Measurements from ENCODE around the gene DOCK4. TPM values are rescaled to one million over a fixed set of nuclear protein-coding genes. Genes with fewer than 3 reads are reported as not detected.

Gene DOCK4
- total RNA-seq, 1 donor from 2014 or later: 10.6 TPM

GRCh38 chr7:112202816-112203215 is 3.4 kb downstream of the DOCK4 start:
- DNase-seq (ENCODE audit: low read depth): no peak
- H3K4me3 ChIP-seq (ENCODE audit: low read depth, low read length): no peak overlapping the region
- TF ChIP-seq CTCF (conservative IDR thresholded peaks at IDR 0.05; ENCODE audit: low read depth, low read length): no peak

DNA sequence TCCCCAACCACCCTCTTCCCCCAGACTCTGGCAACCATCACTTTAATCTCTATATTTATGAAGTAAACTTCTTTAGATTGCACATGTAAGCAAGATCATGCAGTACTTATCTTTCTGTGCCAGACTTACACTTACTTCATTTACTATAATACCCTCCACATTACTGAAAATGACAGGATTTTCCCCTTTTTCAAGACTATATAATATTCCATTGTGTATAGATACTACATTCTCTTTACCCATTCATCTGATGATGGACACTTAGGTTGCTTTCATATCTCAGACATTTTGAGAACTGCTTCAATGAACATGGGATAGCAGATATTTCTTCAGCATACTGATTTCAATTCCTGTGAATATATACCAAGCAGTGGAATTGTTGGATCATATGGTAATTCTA is 4.4 kb downstream of the DOCK4 start:
- no peak for DNase-seq (ENCODE audit: low read depth)
- H3K4me3 ChIP-seq (ENCODE audit: low read depth, low read length): no peak overlapping the region
- TF ChIP-seq CTCF (conservative IDR thresholded peaks at IDR 0.05; ENCODE audit: low read depth, low read length): no peak

DNA sequence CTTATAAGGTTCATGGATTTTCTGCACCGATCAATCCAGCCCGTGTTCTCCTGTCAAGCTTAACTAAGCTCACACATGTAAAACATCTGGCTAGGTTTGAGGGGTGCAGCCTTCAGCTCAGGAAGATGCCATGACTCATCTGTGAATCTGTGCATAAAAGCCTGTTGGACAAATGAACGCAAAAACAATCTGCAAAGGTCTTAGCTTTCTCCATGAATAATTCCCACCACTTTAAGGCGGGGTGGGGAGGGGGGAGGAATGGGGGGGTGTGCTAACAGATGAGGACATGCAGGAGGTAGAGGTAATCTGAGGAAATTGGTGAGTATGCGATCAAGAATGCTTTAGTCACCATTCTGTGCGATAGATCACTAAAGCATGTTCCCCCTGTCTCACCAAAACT is 4.8 kb downstream of the DOCK4 start:
- no peak for DNase-seq (ENCODE audit: low read depth)
- H3K4me3 ChIP-seq (ENCODE audit: low read depth, low read length): no peak overlapping the region
- no peak for TF ChIP-seq CTCF (conservative IDR thresholded peaks at IDR 0.05; ENCODE audit: low read depth, low read length)

- TF ChIP-seq CTCF (conservative IDR thresholded peaks at IDR 0.05; ENCODE audit: low read depth, low read length): no peak
These were observed 6.5 kb downstream of the DOCK4 start for GRCh38 chr7:112199672-112200071.

DNA sequence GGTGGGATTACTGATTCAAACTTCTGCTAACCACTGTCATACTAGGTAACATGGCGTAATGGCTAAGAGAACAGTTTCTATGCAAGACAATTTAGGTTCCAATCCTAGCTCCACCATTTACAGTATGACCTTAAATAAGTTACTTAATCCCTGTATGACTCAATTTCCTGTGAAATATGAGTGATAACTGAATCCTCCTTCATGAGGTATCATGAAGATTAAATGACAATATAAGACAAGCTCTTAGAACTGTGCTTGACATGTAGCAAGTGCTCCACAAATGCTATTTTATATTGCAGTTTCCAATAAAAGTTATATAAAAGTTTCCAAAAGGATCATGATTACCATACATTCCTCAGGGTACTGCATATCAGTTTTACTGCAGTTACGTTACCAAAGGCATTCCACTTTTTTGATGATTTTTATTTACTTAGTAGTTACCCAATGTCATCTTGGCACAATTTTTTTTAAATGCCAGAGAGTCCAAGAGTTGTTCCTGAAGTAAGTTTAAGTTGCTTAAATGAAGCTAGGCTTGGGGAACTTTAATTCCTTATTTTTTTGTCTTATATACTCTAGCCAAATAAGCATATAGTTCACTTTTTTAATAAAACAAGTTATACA is 7.1 kb downstream of the DOCK4 start:
- no peak for TF ChIP-seq CTCF (conservative IDR thresholded peaks at IDR 0.05; ENCODE audit: low read depth, low read length)
- H3K4me3 ChIP-seq (ENCODE audit: low read depth, low read length): no peak overlapping the region
- no peak for DNase-seq (ENCODE audit: low read depth)

More at GRCh38 chr7:112199672-112200071, 6.5 kb downstream of the DOCK4 start:
- no peak for DNase-seq (ENCODE audit: low read depth)
- H3K4me3 ChIP-seq (ENCODE audit: low read depth, low read length): no peak overlapping the region

DNA sequence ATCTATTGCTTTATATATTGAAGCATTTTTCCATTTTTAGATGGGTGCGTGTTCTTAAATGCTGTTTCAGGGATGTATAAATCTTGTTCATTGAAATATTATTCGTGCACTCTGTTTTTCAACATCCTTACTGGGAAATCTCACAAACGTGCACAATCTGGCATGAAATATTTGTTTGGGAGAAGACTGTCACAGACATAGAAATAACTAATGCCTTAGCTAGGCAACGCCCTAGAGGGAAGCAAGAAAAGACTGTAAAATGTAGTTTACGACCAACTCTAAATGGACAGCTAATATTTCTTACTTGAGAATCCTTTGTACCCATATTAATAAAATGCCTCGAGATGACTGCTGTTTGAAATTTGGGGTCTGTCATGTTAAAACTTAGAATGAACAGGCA is 8.9 kb downstream of the DOCK4 start:
- no peak for DNase-seq (ENCODE audit: low read depth)
- no peak overlapping the region for H3K4me3 ChIP-seq (ENCODE audit: low read depth, low read length)
- TF ChIP-seq CTCF (conservative IDR thresholded peaks at IDR 0.05; ENCODE audit: low read depth, low read length): no peak

GRCh38 chr7:112195717-112196116 is 10.5 kb downstream of the DOCK4 start:
- H3K4me3 ChIP-seq (ENCODE audit: low read depth, low read length): no peak overlapping the region
- DNase-seq (ENCODE audit: low read depth): no peak
- TF ChIP-seq CTCF (conservative IDR thresholded peaks at IDR 0.05; ENCODE audit: low read depth, low read length): no peak
